8988T (cell line): ENCODE data around the gene TTC34.
A peak's percentile ranks its signal among the peaks of the same experiment; 100 is the strongest.
"Not testable (repeated sequence)": the region's sequence is repeated elsewhere in the genome, so short reads cannot be mapped to it uniquely, and the experiment has no call there.

Experiments
- DNase-seq: peaks from one replicate; pipeline ENCODE4 v3.0.0; 2011

Gene TTC34

DNA sequence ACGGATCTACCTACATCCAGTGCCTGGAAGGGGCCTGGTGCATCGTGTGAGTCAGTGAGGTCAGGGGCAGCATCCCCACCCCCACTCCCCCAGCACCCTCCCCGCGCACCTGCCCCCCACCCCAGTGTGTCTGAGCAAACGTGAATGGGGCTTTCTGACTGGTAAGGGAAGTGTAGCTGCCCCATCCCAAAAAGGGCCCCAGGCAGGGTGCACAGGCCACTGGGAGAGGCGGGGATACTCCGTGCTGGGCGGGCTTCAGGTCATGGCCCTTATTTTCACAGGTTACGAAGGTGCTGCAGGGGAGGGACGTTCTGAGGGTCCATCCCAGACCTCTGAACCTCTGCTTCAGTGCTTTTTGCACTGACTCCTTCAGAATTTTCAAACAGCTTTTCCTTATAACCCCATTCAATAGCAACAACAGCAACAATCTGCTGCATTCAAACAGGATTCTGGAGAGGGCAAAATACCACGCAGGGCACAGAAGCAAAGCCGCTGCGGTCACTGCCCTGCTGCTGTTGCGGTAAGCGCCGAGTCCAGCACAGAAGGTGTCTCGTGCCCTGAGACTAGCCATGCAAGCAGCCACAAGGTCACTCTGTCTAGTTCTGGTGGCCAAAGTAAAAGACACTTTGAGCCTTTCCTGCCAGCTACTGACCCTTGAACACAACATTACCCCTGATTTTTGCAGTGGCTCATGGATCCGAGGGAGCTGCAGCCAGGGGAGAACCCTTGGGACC is 10.3 kb downstream of the TTC34 start:
- DNase-seq = no peak

DNA sequence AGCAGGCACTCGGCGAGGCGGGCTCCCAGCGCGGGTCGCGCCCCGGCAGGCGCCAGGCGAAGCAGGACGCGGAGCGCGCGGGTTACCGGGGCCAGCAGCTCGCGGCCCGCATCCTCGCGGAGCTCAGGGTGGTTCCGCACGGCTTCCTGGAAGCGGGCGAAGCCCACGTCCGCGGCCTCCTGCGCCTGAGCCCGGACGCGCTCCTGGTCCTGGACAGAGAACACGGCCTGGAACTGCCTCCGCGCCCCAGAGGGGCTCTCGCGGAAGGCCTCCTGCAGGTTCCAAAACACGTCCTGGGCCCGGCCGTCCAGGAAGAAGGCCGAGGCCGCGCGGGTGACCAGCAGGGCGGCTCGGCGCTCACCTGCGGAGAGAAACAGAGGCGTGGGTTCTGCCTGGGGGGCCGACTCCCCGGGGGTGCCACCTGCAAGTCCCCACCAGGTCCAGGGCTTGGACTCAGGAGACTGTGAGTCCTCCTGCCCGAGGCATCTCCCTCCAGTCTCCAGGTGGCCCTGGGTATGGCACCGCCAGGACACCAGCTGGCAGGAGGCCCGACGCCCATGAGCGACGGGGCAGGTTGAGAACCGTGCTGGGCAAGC is 11.4 kb downstream of the TTC34 start:
- no peak for DNase-seq

DNA sequence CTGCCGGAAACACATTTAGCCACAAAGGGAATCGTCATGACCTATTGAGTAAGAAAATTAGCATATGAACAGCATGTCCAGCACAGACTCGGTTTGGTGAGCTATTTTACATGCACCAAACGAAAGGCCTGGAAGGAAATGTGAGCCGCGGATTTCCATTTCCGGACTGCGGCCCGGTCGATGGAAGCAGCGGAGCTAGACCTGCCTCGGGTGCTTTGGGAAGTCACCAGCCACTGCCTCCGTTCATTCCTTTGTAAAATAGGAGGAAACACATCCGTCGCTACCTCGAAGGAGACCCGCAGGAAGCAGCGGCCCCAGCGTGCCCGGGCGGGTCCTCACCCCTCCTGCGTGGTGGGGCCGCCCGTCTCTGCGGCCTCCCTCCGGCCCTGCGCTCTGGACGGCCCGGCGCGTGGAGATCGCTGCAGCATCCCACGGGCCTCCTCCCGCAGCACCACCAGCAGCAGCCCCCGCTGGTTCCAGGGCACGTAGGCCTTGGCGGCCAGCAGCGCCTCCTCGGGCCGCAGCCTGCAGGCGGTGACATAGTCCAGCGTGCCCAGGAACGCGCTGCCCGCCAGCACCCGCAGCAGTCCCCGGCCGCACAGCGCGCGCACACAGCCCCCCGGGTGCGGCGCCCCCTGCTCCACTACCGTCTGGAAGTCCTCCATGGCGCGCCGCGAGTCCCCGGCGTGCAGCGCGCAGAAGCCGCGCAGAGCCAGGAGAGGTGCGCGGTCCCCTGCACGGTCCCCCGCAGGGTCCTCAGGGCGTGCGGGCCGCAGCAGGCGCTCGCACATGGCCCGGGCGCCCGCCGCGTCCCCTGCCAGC is 12.1 kb downstream of the TTC34 start:
- DNase-seq = no peak

DNA sequence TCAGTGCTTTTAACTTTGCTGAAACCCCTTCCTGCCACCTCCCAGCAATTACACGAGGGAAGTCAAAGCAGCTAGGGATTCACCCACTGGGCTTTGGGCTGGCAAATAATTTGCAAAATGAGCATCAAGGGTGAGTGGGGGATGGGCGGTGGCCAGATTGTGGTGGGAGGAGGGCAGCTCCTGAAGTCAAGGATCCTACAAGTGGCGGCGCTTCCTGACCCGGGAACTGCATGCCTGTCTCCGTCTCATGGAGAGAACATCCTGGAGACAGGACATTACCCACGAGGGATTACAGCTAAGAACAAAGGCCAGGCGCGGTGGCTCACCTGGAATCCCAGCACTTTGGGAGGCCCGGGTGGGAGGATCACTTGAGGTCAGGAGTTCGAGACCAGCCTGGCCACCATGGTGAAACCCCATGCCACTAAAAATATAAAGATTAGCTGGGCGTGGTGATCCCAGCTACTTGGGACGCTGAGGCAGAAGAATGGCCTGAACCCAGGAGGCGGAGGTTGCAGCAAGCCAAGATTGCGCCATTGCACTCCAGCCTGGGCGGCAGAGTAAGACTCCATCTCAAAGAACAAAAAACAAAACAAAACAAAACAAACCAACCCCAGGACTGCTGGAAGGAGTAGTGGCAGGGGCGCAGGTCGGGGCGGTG is 12.9 kb downstream of the TTC34 start:
- DNase-seq = no peak

DNA sequence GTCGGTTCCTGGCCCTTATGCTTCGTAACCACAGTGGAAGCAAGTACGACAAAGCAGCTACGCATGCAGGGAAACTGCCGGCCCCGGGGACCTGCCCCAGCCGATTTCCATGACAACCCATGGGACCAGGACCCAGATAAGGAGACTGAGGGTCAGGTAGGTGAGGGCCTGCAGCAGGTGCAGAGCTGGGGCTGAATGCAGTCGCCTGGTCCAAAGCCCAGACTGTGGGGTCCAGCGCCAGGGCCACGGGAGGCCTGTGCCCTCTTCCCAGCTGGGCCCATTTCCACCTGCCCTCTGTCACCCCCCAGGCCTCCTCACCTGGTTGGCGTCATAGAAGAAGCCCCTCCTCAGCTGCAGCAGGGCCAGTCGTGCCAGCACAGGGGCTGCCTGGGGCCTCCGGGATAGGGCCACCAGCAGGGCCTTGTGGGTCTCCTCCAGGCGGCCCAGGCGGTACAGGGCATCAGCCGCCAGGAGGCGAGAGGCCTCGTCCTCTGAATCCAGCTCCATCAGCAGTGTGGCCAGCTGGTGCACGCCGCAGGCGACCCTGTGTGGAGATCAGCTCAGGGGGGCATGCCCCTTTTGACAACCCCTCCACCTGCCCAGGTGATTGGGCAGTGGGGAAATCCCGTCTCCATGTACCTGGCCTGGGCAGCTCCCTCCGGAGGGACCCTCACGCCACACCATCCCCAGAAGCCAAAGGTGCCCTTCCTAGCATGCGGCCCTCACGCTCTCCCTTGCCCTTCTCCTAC is 14.2 kb downstream of the TTC34 start:
- DNase-seq = no peak

DNA sequence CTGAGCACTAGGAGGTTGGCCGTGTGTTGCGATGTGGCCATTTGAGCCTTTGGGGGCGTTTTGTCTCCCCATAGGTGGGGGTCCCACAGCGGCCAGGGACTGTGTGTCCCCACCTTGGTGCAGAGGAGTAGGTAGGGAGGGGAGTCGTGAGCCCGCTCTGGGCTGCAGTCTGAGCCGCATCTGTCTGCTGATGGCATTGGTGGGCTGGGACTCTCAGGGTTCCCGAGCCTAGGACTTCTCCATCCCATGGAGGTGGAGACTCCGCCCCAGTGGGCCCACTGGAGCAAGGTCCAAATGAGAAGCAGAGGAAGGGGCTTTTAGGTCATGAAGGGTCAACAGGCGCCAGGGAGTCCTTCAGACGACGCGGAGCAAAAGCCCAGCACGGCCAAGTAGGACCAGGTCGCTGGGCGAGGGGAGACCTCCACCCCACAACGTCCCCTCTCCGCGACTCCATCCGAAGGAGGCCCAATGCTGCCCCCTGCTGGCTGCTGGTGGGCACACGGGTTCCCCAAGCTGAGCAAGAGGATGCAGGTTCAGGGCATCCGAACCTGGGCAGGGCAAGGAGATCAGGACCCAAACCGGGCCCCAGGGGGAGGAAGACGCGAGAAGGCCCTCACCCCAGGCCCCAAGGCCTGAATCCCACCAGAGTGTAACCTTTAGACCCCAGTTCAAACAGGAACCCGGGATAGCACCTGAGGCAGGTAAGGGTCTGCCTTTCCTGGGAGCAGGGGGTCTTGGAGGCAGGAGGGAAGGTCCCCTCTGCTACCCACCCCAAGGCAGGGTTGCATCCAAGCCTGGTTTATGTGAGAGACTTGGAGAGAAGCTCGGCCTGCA is 14.9 kb downstream of the TTC34 start:
- DNase-seq = no peak

DNA sequence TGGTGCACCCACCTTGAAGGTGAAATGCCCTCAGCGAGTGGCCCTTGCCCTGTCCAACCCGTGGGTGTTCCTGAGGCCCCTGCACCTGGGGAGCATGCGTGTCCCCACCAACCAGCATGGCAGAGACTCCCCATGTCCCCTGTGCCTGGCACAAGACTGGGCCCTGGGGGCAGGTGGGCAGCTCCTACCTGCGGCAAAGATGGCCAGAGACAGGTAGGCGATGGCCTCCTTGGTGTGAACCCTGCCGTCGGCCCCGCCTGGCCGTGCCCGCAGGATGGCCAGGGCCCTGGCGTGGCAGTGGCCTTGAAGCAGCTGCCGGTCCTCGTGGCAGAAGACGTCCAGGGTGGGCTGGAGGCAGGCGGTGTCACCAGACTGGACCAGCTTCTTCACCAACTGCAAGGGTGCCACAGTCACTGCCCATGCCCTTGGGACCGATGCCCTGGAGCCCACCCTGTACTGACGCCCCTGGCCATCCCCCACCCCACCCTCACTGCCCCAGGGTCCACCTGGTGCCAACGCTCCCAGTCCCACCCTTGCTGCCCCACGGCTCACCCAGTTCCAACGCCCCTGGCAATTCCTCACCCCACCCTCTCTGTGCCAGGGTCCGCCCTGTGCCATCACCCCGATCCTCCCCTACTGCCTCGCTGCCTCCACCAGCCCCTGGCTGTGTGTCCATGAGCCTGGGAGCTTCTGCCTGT is 15.7 kb downstream of the TTC34 start:
- DNase-seq = no peak

DNA sequence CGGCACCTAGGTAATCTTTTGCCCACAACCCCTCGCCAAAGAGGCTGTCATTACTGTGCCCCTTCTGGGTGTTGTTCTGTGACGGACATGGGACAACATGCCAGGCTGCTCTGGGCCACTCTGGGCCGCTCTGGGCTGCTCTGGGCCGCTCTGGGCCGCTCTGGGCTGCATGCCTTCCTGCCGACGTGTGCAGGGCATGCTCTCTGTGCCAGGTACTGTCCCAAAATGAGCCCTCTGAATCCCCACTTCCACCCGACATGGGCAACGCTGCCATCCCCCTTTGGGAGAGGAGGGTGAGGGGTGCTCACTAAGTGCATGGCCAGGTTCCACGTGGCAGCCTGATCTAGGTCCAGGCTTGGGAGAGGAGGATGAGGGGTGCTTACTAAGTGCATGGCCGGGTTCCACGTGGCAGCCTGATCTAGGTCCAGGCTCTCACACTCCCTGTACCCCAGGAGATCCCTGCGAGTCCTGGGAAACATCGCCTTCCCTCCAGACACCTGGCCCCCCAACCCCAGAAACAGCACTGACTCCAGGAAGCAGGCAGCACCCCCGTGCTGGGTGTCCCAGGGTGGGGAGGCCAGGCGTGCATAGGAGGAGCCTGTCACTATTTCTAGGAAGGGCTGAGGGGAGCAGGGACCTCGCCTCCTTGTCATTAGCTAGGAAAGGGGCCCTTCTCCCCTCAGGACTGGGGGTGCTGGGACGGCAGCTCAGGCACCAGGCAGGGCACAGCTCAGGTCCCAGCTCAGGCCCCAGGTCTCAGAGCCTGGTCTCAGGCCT is 16.5 kb downstream of the TTC34 start:
- DNase-seq = no peak

DNA sequence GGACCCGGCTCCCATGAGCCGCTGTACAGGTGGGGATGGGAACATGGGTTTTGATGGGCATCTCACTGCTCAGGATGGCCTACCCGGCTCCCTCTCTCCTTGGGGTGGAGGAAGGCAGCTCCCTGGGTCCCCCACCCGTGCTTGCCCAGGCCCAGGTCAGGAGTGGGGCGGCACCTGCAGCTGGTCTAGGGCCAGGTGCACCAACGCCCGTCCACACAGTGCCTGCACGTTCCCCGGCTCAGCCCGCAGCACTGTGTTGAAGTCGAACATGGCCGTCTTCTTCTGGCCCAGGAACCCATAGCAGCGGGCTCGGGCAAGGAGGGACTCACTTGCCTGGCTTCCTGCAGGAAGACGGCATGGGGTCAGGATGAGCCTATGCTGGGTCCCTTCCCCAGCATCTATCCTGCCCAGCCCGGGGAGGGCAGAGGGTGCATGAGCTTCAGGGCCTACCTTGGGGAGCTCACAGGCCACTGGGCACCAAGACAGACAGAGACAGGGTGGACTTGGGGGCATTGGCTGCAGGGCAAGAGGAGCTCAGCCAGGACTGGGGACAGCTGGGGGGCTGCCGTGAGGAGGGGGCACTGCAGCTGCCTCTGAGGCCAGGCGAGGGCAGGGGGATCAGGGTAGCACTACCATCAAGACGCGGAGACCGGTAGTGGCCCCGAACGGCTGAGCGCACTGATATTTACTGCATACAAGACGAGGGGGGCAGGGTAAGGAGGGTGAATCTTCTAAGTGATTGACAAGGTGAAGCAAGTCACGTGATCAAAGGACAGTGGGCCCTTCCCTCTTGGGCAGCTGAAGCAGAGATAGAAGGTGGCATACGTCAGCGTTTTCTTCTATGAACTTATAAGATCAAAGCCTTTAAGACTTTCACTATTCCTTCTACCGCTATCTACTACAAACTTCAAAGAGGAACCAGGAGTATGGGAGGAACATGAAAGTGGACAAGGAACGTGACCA is 17.8 kb downstream of the TTC34 start:
- no peak for DNase-seq

DNA sequence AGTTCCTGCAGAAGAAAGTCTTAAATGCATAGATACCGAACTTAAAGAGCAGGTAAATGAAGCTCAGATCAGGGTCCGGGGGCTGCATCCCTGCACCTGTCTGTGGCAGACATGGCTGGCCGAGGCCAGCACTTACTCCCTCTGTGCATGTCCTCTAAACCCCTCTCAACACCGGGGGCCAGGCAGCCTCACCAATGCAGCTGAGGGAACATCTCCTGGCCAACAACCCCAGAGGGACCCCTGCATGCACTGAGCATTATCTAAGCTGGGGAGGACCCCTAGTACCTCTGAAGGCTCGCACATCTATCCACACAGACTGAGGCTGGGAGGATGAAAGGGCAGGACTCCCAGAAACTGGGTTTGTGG is 18.4 kb downstream of the TTC34 start:
- no peak for DNase-seq

DNA sequence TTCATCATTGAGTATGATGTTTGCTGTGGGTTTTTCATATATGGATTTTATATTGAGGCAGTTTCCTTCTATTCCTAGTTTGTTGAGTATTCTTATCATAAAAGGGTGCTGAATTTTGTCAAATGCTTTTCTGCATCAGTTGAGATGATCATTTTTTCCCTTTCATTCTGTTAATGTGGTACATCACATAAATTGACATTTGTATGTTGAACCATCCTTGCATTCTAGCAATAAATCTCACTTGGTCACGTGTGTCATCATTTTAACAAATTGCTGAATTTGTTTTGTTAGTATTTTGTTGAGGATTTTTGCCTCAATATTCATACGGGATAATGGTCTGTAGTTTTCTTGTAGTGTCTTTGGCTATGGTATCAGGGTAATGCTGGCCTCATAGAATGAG is 19.9 kb downstream of the TTC34 start:
- DNase-seq = no peak

DNA sequence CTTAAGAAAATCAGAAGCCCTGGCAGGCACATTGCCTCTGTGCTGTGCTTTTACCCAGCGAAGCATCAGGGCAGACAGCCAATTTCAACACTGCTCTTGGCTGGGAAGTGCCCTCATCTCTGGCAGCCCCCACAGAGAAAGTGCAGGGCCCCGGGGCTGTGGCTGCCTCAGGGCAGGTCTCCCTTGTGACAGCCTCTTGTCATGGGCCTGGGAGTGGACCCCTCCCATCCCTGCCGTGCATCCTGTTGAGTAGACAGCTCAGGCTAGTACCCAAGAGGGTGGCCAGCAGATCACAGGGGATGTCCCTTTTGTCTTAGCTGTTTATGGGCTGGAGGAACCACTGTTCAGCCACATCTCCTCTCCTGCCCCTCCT is 23.3 kb downstream of the TTC34 start:
- peak; percentile 0 for DNase-seq

DNA sequence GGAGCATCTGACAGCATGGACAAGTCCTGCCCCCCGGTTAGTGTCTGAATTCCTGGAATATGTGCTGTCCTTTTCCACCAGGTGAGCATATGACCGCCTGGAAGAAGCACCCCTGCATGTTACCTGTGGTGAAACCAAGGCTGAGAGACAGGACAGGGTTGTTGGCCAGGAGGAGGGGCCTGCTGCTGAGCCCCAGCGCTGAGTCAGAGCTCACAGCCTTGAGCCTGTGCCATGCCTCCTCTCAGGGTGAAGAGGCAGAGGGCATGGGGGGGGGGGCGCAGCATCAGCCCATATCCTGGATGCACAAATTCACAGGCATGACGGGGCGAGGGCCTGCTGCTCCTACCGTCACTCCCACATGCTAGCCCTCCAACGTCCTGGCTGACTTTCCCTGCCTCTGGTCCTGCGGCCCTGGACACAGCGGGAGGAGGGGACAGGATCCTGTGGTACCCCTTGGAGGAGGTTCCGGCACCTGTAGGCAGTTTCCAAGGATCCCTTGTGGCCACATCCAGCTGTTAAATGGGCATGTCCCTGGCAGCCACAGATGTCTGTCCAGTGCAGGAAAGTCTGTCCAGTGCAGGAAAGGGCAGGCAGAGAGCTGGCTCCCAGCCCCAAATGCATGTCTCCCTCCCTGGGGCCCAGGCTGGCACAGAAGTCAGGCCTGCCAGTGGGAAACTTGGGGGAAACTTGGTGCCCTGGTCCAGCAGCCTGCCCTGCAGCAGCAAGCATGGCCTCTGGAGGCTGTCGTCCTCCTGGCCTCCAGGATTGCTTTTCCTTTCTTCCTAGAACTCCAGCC is 23.9 kb downstream of the TTC34 start:
- DNase-seq = peak; percentile 8

DNA sequence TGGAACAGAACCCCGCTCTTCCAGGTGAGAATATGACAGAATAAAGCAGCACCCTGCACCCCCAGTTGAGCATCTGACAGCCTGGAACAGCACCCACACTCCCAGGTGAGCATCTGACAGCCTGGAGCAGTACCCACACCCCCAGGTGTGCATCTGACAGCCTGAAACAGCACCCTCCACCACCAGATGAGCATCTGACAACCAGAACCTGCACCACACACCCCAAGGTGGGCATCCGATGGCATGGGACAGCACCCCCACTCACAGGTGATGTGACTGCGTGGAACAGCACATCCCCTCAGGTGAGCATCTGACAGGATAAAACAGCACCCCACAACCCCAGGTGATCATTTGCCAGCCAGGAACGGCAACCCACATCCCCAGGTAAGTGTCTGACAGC is 26.2 kb downstream of the TTC34 start:
- not testable (repeated sequence) for DNase-seq

DNA sequence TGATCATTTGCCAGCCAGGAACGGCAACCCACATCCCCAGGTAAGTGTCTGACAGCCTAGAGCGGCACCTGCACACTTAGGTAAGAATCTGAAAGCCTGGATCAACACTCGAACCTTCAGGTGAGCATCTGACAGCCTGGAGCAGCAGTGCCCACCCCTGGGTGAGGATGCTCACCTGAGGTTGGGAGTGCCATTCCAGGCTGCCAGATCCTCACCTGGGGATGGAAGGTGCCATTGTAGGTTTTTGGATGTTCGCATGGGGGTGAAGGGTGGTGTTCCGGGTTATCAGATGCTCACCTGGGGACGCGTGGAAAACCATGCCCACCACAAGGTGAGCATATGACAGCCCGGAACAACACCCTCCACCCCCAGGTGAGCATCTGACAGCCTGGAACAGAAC is 33.4 kb downstream of the TTC34 start:
- not testable (repeated sequence) for DNase-seq

DNA sequence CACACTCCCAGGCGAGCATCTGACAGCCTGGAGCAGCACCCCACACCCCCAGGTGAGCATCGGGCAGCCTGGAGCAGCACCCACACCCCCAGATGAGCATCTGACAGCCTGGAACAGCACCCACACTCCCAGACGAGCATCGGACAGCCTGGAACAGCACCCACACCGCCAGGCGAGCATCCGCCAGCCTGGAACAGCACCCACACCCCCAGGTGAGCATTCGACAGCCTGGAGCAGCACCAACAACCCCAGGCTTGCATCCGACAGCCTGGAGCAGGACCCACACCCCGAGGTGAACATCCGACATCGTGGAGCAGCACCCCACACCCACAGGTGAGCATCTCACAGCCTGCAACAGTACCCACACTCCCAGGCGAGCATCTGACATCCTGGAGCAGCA is 42.1 kb downstream of the TTC34 start:
- not testable (repeated sequence) for DNase-seq

DNA sequence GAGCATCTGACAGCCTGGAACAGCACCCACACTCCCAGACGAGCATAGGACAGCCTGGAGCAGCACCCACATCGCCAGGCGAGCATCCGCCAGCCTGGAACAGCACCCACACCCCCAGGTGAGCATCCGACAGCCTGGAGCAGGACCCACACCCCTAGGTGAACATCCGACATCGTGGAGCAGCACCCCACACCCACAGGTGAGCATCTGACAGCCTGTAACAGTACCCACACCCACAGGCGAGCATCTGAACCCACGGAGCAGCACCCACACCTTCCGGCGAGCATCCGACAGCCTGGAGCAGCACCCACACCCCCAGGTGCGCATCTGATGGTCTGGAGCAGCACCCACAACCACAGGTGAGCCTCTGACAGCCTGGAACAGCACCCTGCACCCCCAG is 44.0 kb downstream of the TTC34 start:
- not testable (repeated sequence) for DNase-seq

DNA sequence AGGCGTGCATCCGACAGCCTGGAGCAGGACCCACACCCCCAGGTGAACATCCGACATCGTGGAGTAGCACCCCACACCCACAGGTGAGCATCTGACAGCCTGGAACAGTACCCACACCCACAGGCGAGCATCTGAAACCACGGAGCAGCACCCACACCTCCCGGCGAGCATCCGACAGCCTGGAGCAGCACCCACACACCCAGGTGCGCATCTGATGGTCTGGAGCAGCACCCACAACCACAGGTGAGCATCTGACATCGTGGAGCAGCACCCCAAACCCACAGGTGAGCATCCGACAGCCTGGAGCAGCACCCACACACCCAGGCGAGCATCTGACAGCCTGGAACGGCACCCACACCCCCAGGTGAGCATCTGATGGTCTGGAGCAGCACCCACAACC is 46.1 kb downstream of the TTC34 start:
- not testable (repeated sequence) for DNase-seq
